ENCODE results near the gene INSIG1.

The INSIG1 gene

DNA sequence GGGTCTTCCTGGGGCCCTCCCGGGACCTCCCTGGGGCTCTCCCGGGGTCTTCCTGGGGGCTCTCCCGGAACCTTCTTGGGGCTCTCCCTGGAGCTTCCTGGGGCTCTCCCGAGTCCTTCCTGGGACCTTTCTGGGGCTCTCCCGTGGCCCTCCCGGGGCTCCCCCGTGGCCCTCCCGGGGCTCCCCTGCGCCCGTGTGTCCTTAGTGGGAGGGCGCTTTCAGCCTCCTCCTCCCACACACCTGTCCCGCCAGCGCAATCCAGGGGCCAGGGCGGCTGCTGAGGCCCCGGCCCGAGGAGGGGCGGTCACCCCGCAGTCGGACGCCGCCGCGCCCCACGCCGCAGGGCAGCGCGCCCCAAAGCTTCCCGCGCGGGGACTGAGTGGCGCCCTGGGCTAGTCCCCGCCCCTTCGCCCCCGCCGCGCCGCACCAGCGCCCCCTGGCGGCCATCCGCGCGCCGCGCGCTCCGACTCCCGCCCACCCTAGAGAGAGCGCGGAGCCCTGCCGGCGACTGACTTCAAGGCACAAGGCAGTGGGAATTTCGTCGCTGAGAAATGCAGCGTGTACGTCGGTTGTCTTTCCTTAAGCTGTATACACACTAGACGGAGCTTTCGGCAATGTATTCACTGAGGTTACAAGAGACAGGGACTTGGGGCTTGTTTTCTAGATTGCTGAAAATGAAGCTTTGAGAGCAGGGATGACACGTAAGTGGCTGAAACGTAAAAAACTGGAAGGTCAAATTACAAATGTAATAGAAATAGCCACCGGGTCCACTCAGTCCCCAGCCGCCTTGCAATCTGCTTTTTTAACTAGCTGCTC is 47.1 kb downstream of the INSIG1 start:
- in situ Hi-C loops (cut with HindIII; ENCODE audit: low sequenced_read_pairs): loop anchor here (5.0 to 25.0 kb wide), 2 partner anchors 153 to 333 kb away; partner anchors contain the start of gene PAXIP1

DNA sequence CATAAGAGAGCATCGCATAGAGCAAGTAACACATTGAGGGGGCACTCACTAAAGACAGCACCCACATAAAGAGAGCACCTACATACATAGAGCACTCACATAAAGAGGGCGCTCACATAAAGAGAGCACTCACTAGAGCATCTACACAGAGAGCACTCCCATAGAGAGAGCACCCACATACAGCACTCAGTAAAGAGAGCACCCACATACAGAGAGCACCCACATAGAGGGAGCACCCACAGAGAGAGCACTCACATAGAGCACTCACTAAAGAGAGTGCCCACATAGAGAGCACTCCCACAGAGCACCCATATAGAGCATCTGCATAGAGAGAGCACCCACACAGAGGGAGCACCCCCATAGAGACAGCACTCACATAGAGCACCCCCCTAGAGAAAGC is 47.8 kb downstream of the INSIG1 start:
- in situ Hi-C loops (cut with HindIII; ENCODE audit: low sequenced_read_pairs): loop anchor here (25.0 kb wide), 1 partner anchor 333 kb away; the partner anchor contains the start of gene PAXIP1

DNA sequence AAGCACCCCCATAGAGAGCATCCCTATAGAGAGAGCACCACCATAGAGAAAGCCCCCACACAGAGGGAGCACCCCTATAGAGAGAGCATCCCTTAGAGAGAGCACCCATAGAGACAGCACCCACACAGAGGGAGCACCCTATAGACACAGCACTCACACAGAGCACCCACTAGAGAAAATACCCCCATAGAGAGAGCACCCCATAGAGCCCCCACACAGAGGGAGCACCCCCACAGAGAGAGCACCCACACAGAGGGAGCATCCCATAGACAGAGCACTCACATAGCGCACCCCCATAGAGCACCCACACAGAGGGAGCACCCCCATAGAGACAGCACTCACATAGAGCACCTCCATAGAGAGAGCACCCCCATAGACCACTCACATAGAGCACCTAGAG is 48.6 kb downstream of the INSIG1 start:
- in situ Hi-C loops (cut with HindIII; ENCODE audit: low sequenced_read_pairs): loop anchor here (25.0 kb wide), 1 partner anchor 334 kb away; the partner anchor contains the start of gene PAXIP1

DNA sequence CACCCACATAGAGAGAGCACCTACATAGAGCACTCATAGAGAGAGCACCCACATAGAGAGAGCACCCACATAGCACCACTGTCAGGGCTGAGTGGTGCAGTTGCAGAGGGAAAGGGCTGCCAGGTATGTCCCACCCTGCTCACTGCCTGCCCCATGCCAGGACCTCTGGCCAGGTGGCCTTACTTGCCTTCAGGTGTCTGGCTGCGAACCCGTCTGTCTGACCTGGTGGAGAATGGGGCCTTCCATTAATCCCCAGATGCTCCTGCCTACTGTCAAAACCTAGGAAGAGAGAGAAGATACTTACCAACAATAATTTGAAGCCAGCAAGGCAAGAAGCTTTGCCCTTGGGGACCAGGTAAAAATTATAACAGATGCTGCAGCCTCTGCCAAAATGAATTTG is 51.1 kb downstream of the INSIG1 start:
- in situ Hi-C loops (cut with HindIII; ENCODE audit: low sequenced_read_pairs): loop anchor here (25.0 kb wide), 1 partner anchor 337 kb away; the partner anchor contains the start of gene PAXIP1

DNA sequence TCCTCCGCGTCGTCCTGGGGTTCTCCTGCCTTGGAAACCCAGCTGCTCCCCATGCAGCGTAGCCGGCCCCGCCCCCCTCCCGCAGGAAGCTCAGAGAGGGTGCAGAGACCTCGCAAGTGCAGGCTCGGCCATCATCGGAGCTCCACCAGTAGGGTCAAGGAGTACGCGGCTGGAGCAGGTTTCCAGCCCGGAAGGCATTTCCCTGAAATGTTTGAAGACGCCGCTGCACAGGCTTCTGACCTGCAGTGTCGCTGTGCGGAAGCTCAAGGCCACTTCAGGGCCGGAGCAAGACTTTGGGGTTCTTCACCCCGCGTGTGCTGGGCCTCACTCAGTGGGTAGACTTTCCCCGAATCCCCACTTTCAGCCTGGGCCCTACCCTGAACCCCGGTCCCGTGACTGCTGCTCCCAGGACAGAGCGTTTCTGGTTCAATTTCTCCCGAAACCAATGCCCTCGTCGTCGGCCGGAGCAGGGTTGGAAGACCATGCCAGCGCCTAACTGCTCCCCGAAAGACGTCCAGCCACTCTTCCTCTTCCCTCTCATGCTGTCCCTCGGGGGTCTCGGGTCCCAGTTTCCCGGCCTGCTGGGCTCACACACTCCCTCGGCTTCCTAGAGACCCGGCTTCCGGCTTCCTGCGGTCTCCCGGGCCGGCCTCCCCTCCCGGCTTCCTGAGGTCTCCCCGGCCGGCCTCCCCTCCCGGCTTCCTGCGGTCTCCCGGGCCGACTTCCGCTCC is 52.1 kb downstream of the INSIG1 start:
- in situ Hi-C loops (cut with HindIII; ENCODE audit: low sequenced_read_pairs): loop anchor here (25.0 kb wide), 1 partner anchor 337 kb away; the partner anchor contains the start of gene PAXIP1

DNA sequence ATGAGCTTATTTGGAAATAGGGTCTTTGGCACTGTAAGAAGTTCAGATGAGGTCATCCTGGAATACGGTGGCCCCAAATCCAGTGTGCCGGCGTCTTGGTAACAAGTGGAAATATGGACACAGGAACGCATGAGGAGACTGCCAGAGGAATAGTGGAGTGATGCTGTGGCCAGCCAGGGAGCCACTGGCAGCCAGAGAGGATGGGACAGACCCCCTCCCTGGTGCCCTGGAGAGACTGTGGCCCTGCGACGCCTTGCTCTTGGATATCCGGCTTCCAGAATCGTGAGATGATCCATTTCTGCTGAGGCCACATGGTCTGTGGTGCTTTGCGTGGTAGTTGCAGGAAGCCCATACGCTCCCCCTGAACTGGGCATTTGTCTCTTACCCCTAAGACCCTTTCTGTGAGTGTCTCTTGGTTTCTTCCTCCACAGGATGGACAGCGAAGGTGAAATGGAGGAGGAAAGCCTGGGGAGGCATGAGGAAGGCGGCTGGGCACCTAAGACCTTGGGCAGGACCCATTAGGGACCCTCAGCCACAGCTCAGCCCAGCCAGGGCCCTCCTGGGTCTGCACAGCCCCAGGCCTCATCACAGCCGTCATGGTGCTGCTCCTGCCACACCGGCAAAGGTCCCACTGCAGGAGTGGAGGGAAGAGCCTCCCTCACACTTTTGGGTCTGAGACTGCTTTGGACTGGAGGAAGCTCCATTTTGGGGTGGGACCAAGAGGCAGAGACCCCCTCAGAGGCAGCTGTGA is 53.6 kb downstream of the INSIG1 start:
- in situ Hi-C loops (cut with HindIII; ENCODE audit: low sequenced_read_pairs): no loop called here

DNA sequence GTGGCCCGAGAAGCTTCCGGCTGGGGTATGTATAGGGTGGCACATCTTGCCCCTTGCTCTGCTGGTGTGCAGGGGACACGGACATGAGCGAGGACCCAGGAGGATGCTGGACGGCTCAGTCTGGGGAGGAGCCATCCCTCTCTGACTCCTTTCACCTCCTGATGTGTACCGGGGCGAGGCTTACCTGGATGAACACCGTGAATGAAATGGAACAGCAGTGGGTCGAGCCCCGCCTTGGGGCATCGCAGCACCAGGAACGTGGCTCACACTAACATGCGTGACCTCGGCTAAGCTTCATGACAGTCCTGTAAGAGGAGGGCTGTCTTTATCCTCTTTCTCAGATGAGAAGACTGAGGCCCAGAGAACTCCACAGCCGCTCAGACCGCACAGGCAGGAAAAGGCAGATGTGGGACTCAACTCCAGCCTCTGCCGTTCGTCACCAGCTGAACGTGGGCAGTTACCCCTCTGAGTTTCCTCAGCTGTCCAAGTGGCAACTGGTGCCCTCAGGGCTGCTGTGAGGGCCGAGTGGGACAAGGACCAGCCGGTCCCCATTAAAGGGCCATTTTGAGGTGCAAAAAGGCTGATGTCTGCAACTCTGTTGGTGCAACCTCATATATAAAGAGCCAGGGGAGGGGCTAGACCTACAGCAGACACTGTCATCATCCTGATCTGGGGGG is 54.5 kb downstream of the INSIG1 start:
- in situ Hi-C loops (cut with HindIII; ENCODE audit: low sequenced_read_pairs): no loop called here

DNA sequence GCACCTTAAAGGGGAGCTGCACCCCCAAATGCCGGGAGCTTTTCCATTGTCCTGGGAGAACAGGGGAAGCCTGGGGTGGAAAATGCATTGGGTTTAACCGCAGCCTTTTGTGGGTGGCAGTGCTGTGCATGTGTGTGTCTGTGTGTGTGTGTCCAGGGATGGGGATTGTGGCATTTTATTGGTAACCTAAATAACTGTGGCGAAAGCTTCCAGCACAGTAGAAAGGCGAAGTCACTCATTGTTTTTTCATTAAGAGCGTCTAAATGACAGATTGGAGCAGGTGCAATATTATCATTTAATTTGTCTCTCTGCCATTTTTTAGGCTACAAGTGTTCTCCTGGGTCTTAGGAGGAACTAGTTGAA is 55.1 kb downstream of the INSIG1 start:
- in situ Hi-C loops (cut with HindIII; ENCODE audit: low sequenced_read_pairs): no loop called here

DNA sequence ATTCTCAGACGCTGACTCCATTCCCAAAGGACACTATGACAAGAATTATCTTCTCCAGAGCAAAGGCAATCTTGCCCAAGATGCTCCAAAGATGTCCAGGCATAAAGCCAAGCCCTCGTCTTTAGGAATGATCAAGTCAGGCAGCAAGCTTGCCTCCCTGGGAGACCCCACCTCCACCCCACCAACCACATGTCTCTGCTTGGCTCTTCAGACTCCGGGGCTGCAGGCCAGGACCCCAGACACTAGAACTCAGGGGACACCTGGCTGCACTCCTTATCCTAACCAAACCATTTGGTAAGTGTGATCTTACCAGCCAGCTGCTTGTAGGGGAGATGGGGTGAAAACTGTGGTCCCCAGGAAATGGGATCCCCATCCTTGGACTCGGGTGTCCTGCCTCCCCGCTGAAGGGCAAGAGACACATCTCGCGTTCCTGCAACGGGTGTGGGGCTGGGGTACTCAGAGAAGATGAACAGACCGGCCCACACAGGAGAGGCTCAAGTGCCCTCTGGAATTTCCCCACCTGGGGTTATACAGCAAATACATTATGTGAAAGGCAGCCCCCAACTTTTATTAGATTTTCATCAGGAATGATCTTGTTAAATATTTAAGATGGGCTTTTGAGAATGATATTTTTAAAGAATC is 55.7 kb downstream of the INSIG1 start:
- in situ Hi-C loops (cut with HindIII; ENCODE audit: low sequenced_read_pairs): no loop called here

DNA sequence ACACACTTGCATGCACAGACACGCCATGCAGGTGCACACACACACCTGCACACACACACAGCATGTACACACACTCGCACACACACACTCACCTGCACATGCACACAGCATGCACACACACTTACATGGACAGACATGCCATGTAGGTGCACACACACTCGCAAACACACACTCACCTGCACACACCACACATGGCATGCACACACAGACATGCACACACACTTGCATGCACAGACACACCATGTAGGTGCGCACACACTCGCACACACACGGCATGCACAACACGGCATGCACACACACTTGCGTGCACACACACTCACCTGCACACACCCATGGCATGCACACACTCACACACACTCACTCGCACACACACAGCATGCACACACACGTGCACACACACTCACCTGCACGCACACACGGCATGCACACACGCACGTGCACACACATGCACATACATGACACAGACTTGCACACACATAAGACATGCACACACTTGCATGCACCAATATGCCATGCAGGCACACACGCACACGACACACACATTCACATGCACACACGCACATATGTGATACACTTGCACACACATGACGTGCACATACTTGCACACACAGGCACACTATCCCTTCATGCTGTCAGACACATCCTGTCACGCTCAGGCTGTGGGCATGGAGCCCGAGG is 56.8 kb downstream of the INSIG1 start:
- in situ Hi-C loops (cut with HindIII; ENCODE audit: low sequenced_read_pairs): no loop called here

DNA sequence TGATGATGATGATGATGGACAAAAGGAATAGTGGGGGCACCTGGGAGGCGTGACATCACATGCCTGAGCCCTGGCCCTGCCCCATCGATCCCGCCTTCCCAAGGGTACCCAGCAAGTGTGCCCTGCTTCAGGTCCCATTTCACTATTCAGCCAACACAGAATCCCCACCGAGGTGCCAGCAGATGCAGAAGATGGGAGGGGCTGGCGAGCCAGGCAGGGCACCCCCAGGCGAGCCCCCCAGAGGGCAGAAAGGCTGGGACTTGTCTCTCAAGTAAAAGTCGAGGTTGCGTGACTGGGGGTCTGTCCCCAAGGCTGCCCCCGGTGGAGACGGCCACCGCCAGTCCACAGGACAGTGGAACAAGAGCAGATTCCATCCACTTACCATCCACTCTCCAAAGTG is 57.5 kb downstream of the INSIG1 start:
- in situ Hi-C loops (cut with HindIII; ENCODE audit: low sequenced_read_pairs): no loop called here

DNA sequence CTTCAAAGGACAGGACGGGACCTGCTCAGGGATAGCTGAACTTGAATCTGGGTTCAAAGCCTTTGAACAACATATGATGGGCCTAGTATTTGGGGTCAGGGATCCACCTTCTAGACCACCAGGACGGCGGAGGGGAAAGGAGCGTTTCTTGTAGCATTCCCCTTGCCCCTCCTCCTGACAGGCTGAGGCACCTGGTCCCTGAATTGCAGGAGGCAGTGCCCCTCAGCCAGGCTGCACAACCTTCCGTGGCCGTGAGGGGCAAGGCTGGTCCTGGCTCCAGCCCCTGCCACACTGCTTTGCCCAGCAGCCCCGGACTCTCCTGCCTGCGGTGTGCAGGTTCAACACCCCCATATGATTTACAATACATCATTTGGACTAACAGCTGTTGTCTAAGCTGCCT is 58.1 kb downstream of the INSIG1 start:
- in situ Hi-C loops (cut with HindIII; ENCODE audit: low sequenced_read_pairs): no loop called here

DNA sequence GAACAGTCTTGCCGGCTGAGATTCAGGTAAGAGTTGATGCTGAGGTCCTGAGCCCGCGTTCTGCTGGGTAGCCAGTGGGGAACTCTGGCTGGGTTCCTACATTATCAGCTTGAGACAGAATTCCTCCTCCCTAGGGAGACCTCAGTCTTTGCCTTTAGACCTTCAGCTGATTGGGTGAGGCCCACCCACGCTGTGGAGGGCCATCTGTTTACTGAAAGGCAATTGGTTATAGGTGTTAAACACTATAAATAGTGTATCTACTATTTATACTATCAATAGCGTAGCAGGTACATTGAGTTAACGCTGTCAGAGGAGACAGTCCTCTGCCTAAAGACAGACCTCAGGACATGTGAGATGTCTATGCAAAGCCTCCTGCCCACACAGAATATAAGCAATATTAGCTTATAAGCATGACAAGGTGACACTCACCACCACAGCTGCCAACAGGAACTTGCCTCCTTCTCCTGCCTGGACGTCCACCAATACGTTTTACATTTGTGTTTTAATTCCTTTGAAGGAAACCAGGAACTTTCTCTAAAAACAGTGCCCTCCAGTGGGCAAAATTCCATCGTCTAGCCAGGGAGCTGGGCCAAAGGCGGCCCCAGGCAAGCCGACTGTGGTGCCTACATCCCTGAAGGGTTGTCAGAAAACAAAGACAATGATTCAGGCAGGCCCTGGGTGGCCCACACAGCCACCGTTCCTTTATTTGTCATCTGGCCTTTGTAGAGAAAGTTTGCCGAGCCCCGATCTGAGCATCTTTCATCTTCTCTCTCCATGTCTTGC is 58.8 kb downstream of the INSIG1 start:
- in situ Hi-C loops (cut with HindIII; ENCODE audit: low sequenced_read_pairs): no loop called here

DNA sequence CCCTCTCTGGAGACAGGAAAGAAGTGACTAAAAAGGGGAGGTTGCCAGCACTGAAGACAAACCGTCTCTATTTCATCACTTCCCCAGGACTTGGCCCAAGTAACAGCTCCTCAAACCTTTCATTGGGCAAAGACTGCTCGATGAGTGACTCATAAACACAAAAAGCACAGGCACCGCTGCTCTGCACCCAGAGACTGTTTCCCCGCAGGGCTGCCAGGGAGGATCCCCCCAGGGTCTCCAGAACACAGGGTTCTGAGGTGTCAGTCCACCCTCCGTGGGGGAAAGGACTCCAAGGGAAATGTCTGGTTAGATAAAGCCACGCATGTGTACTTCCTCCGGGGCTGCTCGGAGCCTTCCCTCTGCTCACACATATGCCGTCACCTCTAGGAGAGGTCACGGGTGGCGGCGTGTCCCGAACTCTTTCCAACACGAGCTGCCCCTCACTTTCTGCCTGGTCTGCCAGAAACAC is 59.9 kb downstream of the INSIG1 start:
- in situ Hi-C loops (cut with HindIII; ENCODE audit: low sequenced_read_pairs): no loop called here

DNA sequence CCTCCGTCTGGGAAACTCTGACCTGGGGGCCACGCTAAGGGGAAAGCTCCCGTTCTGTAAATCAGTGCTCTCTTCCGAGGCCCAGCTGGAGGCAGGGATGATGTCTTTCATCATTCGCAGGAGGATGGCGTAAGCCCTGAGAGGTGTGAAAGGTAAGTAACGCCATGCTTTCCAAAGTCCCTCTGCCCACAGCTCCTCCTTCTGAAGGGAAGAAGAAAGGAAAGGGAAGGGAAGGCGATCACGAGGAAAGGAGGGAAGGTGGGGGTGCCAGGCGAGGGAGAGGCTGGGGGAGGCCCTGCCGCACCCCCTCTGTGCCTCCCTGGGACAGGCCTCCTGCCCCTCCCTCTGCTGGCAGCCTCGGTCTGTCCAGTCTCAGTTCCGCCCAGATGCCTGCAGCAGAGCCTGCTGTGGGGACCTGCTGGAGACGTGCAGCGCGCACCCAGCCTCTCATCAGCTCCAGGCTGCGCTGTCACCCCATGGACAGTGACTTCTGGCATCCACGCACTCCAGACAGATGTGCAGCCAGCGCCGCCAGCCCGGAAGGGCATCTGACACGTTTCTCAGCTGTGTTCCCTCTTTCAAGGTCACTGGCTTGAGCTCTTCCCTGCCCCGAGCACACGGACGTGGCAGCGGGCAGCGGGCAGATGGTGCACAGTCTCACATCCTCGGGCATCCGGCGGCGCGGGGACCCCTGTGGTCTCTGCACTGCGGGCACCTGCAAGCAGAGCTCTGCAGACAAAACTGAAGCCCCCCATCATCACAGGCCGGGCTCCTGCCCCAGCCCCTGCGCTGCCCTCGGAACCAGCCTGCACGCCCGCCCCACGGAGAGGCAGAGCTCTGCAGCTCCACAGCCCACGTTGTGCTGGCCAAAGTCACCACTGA is 60.6 kb downstream of the INSIG1 start:
- in situ Hi-C loops (cut with HindIII; ENCODE audit: low sequenced_read_pairs): no loop called here

DNA sequence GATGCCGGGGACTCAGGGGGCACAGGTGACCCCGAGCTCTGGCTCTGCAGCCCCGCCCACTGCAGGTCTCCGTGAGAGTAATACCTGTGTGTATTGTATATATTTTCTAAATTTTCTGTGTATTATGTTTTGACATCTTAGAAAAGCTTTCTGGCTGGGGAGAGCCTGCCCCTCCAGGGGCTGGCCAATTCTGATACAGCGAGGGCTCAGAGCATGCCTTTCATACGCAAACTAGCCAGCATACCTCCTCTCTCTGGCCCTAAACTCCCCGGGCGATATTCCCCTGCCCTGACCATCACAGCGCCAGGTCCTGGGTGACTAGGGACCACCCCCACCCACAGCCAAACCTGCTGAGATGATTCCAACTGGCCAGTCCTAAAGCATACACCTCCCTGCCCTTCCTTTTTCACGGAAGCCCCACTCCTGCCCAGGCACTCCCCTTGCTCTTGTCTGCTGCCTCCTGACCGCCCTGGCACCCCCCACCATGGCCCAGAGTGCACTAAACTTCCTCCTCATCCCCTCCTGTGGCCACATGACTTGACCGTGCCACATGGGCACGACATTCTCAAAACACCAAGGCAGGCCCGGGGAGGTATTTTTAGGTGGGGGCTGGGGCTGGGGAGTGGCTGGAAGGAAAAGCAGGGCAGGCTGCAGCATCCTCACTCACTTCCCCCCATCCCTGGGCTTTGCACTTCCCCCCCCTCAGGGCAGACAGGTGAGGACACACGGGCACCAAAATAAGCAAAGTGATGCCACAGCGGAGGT is 61.5 kb downstream of the INSIG1 start:
- in situ Hi-C loops (cut with HindIII; ENCODE audit: low sequenced_read_pairs): no loop called here

All from DLD1 (cell line).